ENCODE data around the gene MPDZ.

Gene MPDZ

DNA sequence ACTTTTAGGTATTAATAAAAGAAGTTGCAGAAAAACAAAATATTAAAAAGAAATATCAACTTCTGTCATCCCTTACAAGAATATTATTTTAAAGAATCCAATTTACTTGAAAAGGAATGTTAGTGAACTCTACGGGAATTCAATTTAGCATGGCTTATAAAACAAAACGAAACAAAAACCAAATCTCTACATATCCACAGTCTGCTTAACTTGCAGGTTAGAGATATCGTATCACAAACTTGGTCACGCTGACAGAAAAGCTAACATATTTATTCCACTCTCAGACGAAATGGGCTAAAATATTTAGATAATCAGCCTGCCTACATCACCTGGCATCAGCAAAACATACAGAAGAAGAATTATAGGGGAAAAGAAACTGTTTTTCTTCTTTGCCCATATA is 92.7 kb downstream of the MPDZ start:
- TF ChIP-seq, protein P1, sequence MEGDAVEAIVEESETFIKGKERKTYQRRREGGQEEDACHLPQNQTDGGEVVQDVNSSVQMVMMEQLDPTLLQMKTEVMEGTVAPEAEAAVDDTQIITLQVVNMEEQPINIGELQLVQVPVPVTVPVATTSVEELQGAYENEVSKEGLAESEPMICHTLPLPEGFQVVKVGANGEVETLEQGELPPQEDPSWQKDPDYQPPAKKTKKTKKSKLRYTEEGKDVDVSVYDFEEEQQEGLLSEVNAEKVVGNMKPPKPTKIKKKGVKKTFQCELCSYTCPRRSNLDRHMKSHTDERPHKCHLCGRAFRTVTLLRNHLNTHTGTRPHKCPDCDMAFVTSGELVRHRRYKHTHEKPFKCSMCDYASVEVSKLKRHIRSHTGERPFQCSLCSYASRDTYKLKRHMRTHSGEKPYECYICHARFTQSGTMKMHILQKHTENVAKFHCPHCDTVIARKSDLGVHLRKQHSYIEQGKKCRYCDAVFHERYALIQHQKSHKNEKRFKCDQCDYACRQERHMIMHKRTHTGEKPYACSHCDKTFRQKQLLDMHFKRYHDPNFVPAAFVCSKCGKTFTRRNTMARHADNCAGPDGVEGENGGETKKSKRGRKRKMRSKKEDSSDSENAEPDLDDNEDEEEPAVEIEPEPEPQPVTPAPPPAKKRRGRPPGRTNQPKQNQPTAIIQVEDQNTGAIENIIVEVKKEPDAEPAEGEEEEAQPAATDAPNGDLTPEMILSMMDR (conservative IDR thresholded peaks at IDR 0.05; ENCODE audit: low read length), result no peak
- no peak for DNase-seq (ENCODE audit: low read depth)
- no peak overlapping the region for H3K4me3 ChIP-seq (ENCODE audit: low read length)

DNA sequence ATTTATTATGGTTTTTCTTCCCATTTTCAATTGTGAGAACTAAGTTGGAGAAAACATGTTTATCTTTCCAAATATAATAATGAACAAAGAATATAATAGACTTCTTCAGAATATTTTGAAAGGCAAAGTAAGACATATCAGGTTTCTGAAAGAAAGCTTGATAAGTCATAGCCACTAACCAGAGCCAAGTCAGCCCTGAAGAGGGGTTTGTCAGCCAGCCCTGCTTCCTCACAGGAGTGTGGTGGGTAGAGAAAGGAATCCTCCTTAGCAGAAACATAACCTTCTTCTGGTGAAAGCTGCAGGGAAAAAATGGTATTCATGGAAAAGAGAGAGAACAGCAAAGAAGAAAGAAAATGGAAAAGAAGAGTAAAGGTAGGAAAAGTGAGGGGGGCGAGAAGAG is 93.4 kb downstream of the MPDZ start:
- H3K4me3 ChIP-seq (ENCODE audit: low read length), result no peak overlapping the region
- DNase-seq (ENCODE audit: low read depth), result no peak
- TF ChIP-seq, protein P1 (conservative IDR thresholded peaks at IDR 0.05; ENCODE audit: low read length), result no peak

DNA sequence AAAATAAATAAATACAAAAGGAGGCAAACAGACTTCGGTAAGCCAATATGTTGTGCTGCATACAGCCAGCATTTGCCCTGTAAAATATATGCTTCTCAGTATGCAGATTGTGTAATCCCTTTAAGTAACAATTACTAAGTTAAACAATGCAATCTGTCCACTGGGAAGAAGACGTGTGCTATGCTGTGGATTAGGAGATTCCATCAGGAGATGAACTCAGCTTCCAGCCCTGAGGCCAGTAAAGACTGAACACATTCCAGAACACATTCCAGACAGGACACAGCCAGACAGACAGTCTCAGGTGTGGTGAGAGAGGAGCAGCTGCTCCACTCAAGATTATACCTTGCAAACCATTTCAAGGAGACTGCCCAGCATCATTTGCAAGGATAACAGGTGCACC is 97.8 kb downstream of the MPDZ start:
- H3K4me3 ChIP-seq (ENCODE audit: low read length), result no peak overlapping the region
- peak; percentile 23 for DNase-seq (ENCODE audit: low read depth)
- TF ChIP-seq, protein P1 (conservative IDR thresholded peaks at IDR 0.05; ENCODE audit: low read length), result no peak

DNA sequence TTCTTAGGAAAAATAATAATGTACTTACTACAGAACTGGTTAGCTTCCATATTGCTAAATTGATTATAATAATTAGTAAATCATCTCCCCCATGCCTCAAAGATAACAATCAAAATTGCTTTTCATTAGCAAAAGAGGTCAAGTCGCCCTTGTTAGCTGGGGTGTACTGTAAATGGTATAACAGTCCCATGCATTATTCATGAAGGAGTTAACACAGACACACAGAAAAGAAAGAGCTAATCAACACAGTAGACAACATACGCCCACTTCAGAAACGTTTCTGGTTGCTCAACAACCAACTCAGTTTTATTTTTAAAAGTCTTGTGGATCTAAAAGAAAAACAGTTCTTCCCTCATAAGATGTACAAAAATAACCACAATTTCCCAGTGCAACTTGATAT is 100.2 kb downstream of the MPDZ start:
- TF ChIP-seq, protein P1 (conservative IDR thresholded peaks at IDR 0.05; ENCODE audit: low read length), result no peak
- no peak overlapping the region for H3K4me3 ChIP-seq (ENCODE audit: low read length)
- DNase-seq (ENCODE audit: low read depth), result no peak

DNA sequence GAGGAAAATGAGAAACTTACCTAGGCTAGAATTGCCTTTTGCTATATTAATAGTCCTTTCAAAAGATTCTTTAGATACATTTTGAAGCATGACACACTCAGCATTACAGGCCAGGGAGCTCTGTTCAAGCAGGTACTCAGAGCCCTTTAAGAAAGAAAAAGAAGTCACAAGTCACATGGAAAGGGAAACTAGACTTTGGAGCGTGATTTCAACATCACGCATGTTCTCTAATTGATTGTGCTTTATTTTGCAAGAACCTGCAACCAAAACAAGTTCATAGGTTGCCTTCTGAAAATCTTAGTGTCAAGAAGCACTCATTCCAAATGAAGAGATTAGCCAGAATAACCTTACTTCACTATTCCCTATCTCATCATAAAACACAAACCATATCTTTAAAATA is 103.8 kb downstream of the MPDZ start:
- DNase-seq (ENCODE audit: low read depth), result no peak
- no peak overlapping the region for H3K4me3 ChIP-seq (ENCODE audit: low read length)
- TF ChIP-seq, protein P1 (conservative IDR thresholded peaks at IDR 0.05; ENCODE audit: low read length), result no peak

DNA sequence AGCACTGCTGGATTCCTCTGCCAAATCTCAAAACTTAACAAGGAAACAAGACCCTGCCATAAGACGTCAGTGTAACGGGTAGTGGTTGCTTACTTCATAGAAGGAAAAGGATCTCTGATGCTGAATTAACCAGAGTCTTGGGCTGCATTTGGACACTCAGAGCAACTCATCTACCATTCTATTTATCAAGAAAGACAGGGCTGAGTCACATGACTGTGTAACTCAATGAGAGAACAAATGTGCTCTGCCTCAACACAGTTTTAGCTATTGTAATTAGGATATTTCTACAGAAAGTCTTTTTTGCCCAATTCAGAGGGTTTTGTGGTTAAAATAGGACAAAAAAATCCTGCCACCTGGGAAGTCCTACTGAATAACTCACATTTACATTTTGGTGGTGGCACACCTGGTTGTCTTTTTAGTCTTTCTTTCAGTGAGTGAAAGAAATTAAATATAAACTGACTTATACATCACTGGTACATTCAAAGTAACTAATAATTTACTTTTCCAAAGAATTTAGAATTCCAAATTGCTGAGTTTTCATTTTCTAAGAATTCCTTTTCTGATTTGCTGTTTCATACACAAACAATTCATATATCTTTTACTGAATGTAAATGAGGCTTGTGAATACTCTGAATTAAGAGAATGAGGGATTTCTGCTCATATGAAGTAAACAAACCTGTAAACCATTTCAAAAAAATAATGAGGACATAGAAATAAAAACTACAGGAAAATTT is 104.4 kb downstream of the MPDZ start:
- TF ChIP-seq, protein P1 (conservative IDR thresholded peaks at IDR 0.05; ENCODE audit: low read length), result no peak
- DNase-seq (ENCODE audit: low read depth), result no peak

DNA sequence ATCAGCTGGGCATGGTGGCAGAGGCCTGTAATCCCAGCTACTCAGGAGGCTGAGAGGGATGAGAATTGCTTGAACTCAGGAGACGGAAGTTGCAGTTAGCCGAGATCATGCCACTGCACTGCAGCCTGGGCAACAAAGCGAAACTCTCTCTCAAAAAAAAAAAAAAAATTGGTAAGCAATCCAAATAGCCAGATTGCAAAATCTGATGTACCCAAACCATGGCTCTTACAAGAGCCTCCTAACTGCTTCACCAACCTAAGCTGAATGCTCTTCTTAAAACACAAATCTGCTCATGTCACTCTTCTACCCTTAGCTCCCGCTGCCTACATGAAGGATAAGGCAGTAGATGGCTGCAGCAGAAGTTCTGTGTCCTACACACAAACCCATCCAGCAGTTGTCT is 105.9 kb downstream of the MPDZ start:
- no peak for DNase-seq (ENCODE audit: low read depth)
- TF ChIP-seq, protein P1 (conservative IDR thresholded peaks at IDR 0.05; ENCODE audit: low read length), result no peak
- no peak overlapping the region for H3K4me3 ChIP-seq (ENCODE audit: low read length)

More for the DNA sequence above, 104.4 kb downstream of the MPDZ start:
- no peak overlapping the region for H3K4me3 ChIP-seq (ENCODE audit: low read length)

Measured in AG10803 (cell line).